ENCODE measurements around the gene CNP. TPM values are rescaled to one million over a fixed set of nuclear protein-coding genes. Genes with fewer than 3 reads are reported as not detected.

The CNP gene
- total RNA-seq, 1 experiment from 2014 or later: 78.5 TPM

- Histone ChIP-seq H3K4me2 (ENCODE audit: insufficient read depth, insufficient read length, low read length) (no peak overlapping the region), H3T11ph (ENCODE audit: low read length) (no peak overlapping the region), H2BK15ac (ENCODE audit: low read depth, low read length) (no peak overlapping the region), H2BK120ac (ENCODE audit: low read depth, low read length, poor library complexity, severe bottlenecking) (no peak overlapping the region), H4K91ac (ENCODE audit: insufficient read length, low read depth, low read length) (no peak overlapping the region), H3K9ac (ENCODE audit: extremely low read depth, insufficient read length, low read length) (no peak overlapping the region), H2AFZ (ENCODE audit: low read length) (no peak overlapping the region), H3K23me2 (ENCODE audit: insufficient read length, low read depth, low read length, poor library complexity, severe bottlenecking) (no peaks in the 10 kb centered on the region), H3K27me3 (ENCODE audit: insufficient read depth, low read length) (no peaks in the 10 kb centered on the region), H3K56ac (ENCODE audit: insufficient read length, low read depth, low read length) (no peak overlapping the region), H2BK12ac (ENCODE audit: insufficient read length, low read depth, low read length) (no peak overlapping the region), H3K4me1 (ENCODE audit: insufficient read depth, low read length) (no peaks in the 10 kb centered on the region), H3K79me1 (ENCODE audit: insufficient read depth, low read depth, low read length, poor library complexity, severe bottlenecking) (no peaks in the 10 kb centered on the region), H3K27ac (ENCODE audit: insufficient read length, low read depth, low read length) (no peak overlapping the region), H4K20me1 (ENCODE audit: control insufficient read depth, insufficient read depth, insufficient read length) (no peaks in the 10 kb centered on the region), H3K14ac (ENCODE audit: insufficient read depth, low read length) (no peak overlapping the region), H3K4ac (ENCODE audit: low read depth, low read length) (no peak overlapping the region), H2AK5ac (ENCODE audit: insufficient read length, low read length) (no peak overlapping the region), H3K9me3 (ENCODE audit: control insufficient read depth, low read depth, low read length) (no peaks in the 10 kb centered on the region), H4K5ac (ENCODE audit: insufficient read length, low read depth, low read length) (no peak overlapping the region), H3K18ac (ENCODE audit: insufficient read length, low read depth, low read length) (no peak overlapping the region), H4K8ac (replicated peaks; ENCODE audit: insufficient read length, low read depth, low read length) (no peak overlapping the region), H3K23ac (ENCODE audit: insufficient read length, low read depth, low read length) (no peak overlapping the region), H3K79me2 (ENCODE audit: insufficient read depth, low read length) (peaks cover 2% of the 10 kb centered on the region; the same call in 1 of the 2 replicates), H2BK20ac (ENCODE audit: low read depth, low read length, poor library complexity, severe bottlenecking) (no peak overlapping the region), H2BK5ac (ENCODE audit: insufficient read length, low read length) (no peak overlapping the region)
- DNase-seq: no peak
- WGBS (ENCODE audit: extremely low coverage, insufficient read length, low lambda C conversion rate): no CpG with 5 or more reads among the region's 2 CpGs
- TF ChIP-seq, protein P1, sequence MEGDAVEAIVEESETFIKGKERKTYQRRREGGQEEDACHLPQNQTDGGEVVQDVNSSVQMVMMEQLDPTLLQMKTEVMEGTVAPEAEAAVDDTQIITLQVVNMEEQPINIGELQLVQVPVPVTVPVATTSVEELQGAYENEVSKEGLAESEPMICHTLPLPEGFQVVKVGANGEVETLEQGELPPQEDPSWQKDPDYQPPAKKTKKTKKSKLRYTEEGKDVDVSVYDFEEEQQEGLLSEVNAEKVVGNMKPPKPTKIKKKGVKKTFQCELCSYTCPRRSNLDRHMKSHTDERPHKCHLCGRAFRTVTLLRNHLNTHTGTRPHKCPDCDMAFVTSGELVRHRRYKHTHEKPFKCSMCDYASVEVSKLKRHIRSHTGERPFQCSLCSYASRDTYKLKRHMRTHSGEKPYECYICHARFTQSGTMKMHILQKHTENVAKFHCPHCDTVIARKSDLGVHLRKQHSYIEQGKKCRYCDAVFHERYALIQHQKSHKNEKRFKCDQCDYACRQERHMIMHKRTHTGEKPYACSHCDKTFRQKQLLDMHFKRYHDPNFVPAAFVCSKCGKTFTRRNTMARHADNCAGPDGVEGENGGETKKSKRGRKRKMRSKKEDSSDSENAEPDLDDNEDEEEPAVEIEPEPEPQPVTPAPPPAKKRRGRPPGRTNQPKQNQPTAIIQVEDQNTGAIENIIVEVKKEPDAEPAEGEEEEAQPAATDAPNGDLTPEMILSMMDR (conservative IDR thresholded peaks at IDR 0.05): no peak
- Mint-ChIP-seq H3K4me1 (0 out of 4 replicates have a peak, but pooled peaks cover 0 to 4% of the 10 kb centered on the region in 2 experiments), H3K36me3 (ENCODE audit: insufficient read depth in 1 of 3, low read depth in 3 of 3) (peaks cover 25 to 60% (median 54%) of the 10 kb centered on the region in 3 experiments; a peak in 6 of 7 replicates), H3K4me3 (no peak overlapping the region), H3K9me3 (no peaks in the 10 kb centered on the region), H3K27ac (no peak overlapping the region), H3K27me3 (ENCODE audit: low read depth) (no peaks in the 10 kb centered on the region)
Measured at GRCh38 chr17:42001729-42002128, 35.1 kb downstream of the CNP start.
